Transverse colon (tissue), 4 donors: ENCODE measurements around the gene GPR12. TPM values are rescaled to one million over a fixed set of nuclear protein-coding genes. Genes with fewer than 3 reads are reported as not detected.

Experiments used
- DNase-seq: peaks from one replicate; pipeline ENCODE4 v3.0.0-alpha.2; 2019
- H3K27ac ChIP-seq, 4 donors: fragments of 200-600 bp; sonication (generic); 2 replicates each; pipeline ENCODE4 v1.5.1; 2016 to 2018; ENCODE audit warnings: inconsistent platforms in 4 of 4
- H3K27me3 ChIP-seq: fragments of 200-600 bp; sonication (generic); 2 replicates; pipeline ENCODE4 v1.5.1; 2017; ENCODE audit warnings: inconsistent platforms
- H3K36me3 ChIP-seq, 4 donors: fragments of 200-600 bp; sonication (generic); 2 replicates each; pipeline ENCODE4 v1.5.1; 2017 to 2019; ENCODE audit warnings: inconsistent platforms in 4 of 4
- H3K4me1 ChIP-seq, 4 donors: fragments of 200-600 bp; sonication (generic); 2 replicates each; pipeline ENCODE4 v1.5.1; 2017 to 2020; ENCODE audit warnings: inconsistent platforms in 4 of 4
- H3K4me3 ChIP-seq, 4 donors: fragments of 200-600 bp; sonication (generic); 1 replicate in 1 of 4; 2 replicates in 3 of 4; pipeline versions ENCODE4 v1.5.1 to v1.6.1; 2017 to 2019; ENCODE audit warnings: inconsistent platforms in 4 of 4
- H3K9me3 ChIP-seq, 2 donors: fragments of 200-600 bp; sonication (generic); 2 replicates each; pipeline ENCODE4 v1.5.1; 2017 to 2019; ENCODE audit warnings: inconsistent platforms in 2 of 2
- EP300 ChIP-seq: sonication (generic); formaldehyde crosslinking; IDR thresholded peaks from one replicate; pipeline ENCODE4 v1.6.1; 2017; ENCODE audit warnings: antibody characterized with exemption, low read depth
- POLR2A ChIP-seq: fragments of 450-650 bp; IDR thresholded peaks from one replicate; pipeline ENCODE4 v1.6.1; 2016; ENCODE audit warnings: antibody characterized with exemption, mild to moderate bottlenecking, moderate library complexity
- POLR2AphosphoS5 ChIP-seq, 3 donors: sonication (generic); formaldehyde crosslinking; IDR thresholded peaks; one replicate each; pipeline ENCODE4 v1.6.1; 2016; ENCODE audit warnings: antibody characterized with exemption in 3 of 3
- WGBS, 2 donors: methylation state at CpG; one replicate each; pipeline ENCODE4 v1.1.5; 2018; ENCODE audit warnings: low coverage in 1 of 2; 5-methylcytosine and 5-hydroxymethylcytosine counted together
- in situ Hi-C, 4 donors: fragments of 200-750 bp; cut with MboI; loops; one replicate each; pipeline versions ENCODE4 v1.15.0 to v1.15.1; 2017; ENCODE audit warnings: low sequenced_read_pairs in 3 of 4, low pct_ligation_motif_present in 1 of 4, low pct_unique_long_range_greater_than_20kb in 1 of 4
- intact Hi-C: fragments of 100-400 bp; cut with DNase I; formaldehyde crosslinking; loops from one replicate; pipeline ENCODE4 v1.15.1; 2023; ENCODE audit warnings: low total_unique reads
- total RNA-seq, 4 donors: library from RNA; depleted of rRNA; stranded (reverse); fragments of >200 nt; gene quantifications; one replicate each; pipeline ENCODE4 v1.1.0, GENCODE V29; 2016
- TF ChIP-seq, protein P1 (sequence below), 5 experiments: fragments of 200-600 bp in 3 of 5; fragments of 450-650 bp in 2 of 5; sonication (generic) in 3 of 5; IDR thresholded peaks; 1 replicate in 2 of 5; 2 replicates in 3 of 5; pipeline ENCODE4 v1.5.1; 2016 to 2017; ENCODE audit warnings: antibody characterized with exemption in 5 of 5, inconsistent platforms in 3 of 5, mild to moderate bottlenecking in 2 of 5, moderate library complexity in 1 of 5

GPR12 gene
- total RNA-seq, 4 donors from 2014 or later = 0.14 TPM; not detected in 3

DNA sequence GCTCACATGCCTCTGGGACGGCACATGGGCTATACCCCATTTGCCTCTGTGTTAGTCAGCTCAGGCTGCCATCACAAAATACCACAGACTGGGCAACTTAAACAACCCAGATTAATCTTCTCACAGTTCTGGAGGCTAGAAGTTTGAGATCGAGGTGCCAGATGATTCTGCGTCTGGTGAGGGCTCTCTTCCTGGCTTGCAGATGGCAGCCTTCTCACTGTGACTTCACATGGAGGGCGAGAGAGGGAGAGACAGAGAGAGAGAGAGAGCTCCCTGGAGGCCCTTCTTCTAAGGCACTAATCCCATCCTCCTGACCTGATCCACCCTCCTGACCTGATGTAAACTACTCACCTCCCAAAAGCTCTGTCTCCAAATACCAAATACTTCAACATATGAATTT lies 55.0 kb downstream of the GPR12 start:
- Histone ChIP-seq H3K4me1 (no peaks in the 10 kb centered on the region), H3K27me3 (peaks cover 6% of the 10 kb centered on the region), H3K27ac (no peak overlapping the region), H3K4me3 (no peak overlapping the region), H3K9me3 (no peaks in the 10 kb centered on the region), H3K36me3 (no peaks in the 10 kb centered on the region)
- intact Hi-C loops = no loop called here
- 80% methylated on average over 4 of the region's 4 CpGs; no CpG with 5 or more reads in 1 of the 2 donors for WGBS, 2 donors
- no peak for DNase-seq
- in situ Hi-C loops = loop anchor here in 2 of 4 donors (10.0 to 25.0 kb wide), 2 partner anchors 232 to 521 kb away; no protein-coding TSS in a partner anchor
- TF ChIP-seq POLR2AphosphoS5 (IDR thresholded peaks at IDR 0.05) (no peak), POLR2A (no peak), EP300 (no peak)
- TF ChIP-seq, protein P1, sequence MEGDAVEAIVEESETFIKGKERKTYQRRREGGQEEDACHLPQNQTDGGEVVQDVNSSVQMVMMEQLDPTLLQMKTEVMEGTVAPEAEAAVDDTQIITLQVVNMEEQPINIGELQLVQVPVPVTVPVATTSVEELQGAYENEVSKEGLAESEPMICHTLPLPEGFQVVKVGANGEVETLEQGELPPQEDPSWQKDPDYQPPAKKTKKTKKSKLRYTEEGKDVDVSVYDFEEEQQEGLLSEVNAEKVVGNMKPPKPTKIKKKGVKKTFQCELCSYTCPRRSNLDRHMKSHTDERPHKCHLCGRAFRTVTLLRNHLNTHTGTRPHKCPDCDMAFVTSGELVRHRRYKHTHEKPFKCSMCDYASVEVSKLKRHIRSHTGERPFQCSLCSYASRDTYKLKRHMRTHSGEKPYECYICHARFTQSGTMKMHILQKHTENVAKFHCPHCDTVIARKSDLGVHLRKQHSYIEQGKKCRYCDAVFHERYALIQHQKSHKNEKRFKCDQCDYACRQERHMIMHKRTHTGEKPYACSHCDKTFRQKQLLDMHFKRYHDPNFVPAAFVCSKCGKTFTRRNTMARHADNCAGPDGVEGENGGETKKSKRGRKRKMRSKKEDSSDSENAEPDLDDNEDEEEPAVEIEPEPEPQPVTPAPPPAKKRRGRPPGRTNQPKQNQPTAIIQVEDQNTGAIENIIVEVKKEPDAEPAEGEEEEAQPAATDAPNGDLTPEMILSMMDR (IDR thresholded peaks at IDR 0.05) = no peak

Other genes with a start within 250 kb of the GPR12 start
- gene WASF3, start 203.1 kb downstream of the GPR12 start, total RNA-seq = 1 to 10 TPM in 2 of 4 donors, under 1 TPM in 2; 0.75 to 4.9 (median 2.3) TPM